Effector memory CD4-positive, alpha-beta T cell (primary cell): ENCODE results near the gene MYADML2.
A peak's percentile ranks its signal among the peaks of the same experiment; 100 is the strongest.

ENCODE experiments used
- DNase-seq, 3 donors: peaks; one replicate each; pipeline ENCODE4 v3.0.0-alpha.2; 2020
- H3K27ac ChIP-seq: 2 replicates; pipeline ENCODE4 v1.7.0; 2013; ENCODE audit warnings: mild to moderate bottlenecking, low read length, moderate library complexity; ENCODE audit not compliant: insufficient read depth, poor library complexity, severe bottlenecking
- H3K27me3 ChIP-seq: replicated peaks from 2 replicates; pipeline ENCODE4 v1.7.0; 2013; ENCODE audit warnings: mild to moderate bottlenecking, low read length; ENCODE audit not compliant: insufficient read depth, control insufficient read depth, poor library complexity, severe bottlenecking
- H3K36me3 ChIP-seq: 2 replicates; pipeline ENCODE4 v1.7.0; 2013; ENCODE audit warnings: mild to moderate bottlenecking, low read length, moderate library complexity; ENCODE audit not compliant: control insufficient read depth, insufficient read depth
- H3K4me1 ChIP-seq: 2 replicates; pipeline ENCODE4 v1.7.0; 2013; ENCODE audit warnings: low read length, mild to moderate bottlenecking; ENCODE audit not compliant: control insufficient read depth, insufficient read depth, poor library complexity, severe bottlenecking
- H3K4me3 ChIP-seq: 2 replicates; pipeline ENCODE4 v1.7.0; 2013; ENCODE audit warnings: low read length, low read depth, mild to moderate bottlenecking; ENCODE audit not compliant: insufficient read depth, poor library complexity, severe bottlenecking
- H3K9me3 ChIP-seq: 2 replicates; pipeline ENCODE4 v1.7.0; 2013; ENCODE audit warnings: mild to moderate bottlenecking, low read length, moderate library complexity; ENCODE audit not compliant: control insufficient read depth

The MYADML2 gene

DNA sequence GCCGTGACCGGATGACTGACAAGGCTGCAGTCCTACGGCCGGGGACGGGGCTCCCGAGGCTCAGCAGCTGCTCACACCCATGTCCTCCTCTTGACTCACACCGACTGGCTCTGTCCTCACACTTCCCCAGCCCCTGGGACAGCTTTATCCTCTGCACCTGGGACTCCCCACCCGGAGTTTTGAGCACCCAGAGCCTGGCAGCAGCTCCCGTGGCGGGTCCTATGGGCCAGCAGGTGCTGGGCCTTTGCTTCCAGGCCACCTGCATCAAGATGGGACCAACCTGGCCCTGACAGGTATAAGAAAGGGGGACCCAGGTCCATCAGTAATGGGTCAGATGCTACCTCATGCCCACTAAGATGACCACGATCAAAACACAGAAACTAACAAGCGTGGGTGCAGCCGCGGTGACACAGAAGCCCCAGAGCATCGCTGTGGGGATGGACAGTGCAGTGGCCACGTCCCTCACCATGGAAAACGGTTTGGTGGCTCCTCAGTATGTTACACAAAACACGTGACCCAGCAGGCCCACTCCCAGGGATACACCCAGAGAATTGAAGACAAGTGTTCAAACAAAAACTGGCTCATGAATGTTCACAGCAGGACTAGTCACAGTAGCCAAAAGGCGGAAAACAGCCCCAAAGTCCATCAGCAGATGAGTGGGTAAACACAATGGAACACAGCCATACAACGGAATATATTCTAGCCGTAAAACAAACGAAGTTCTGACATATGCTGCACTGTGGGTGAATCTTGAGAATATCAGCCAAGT lies 17.2 kb upstream of the MYADML2 start:
- peaks cover 29% of the 10 kb centered on the region for H3K4me1 ChIP-seq

DNA sequence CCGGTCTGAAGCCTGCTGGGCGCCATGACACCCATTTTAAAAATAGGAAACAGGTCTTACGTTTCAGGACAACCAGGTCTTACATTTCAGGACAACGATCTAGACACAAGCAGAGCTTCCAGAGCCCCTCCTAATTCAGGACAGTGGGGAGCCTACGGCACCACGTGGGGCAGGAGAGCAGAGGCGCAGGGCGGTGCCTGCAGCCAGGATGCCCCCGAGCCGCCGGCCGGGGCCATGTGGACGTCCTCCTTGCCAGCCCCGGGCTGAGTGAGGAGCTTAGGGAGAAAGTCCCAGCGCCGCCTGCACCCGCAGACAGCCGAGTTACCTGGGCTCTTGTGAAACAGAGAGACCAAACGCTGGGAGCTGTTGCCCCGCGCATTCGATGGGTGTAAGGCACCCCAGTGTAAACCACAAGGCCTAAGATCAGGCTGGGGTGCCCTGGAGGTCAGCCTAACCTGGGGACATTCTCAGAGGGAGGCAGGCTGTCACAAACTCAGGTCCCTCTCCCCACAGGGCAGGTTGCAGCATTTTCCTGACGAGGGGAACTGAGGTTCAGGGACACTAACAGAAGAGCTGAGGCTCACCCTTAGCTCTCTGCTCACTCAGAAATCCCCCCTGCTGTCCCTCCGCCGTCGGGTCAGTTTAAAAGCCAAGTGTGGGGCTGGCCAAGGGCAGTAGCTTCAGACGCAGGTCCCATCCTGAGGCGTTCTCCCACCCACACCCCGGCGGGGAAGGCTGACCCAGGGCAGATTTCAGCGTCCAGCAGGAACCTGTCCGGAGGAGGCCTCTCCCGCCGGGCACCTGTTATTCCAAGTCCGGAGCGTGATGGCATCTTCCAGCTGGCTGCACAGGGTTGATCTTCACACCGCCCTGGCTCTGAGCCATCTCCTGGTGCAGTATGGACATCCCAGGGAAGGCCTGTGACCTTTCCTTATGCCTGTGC lies 15.7 kb upstream of the MYADML2 start:
- DNase-seq: no peak
- Histone ChIP-seq H3K36me3 (no peaks in the 10 kb centered on the region), H3K9me3 (no peaks in the 10 kb centered on the region), H3K4me1 (peaks cover 26% of the 10 kb centered on the region), H3K4me3 (no peak overlapping the region), H3K27me3 (peaks cover 32% of the 10 kb centered on the region), H3K27ac (no peak overlapping the region)

More for the DNA sequence above, 17.2 kb upstream of the MYADML2 start:
- H3K27ac ChIP-seq: no peak overlapping the region
- no peaks in the 10 kb centered on the region for H3K9me3 ChIP-seq
- H3K4me3 ChIP-seq: no peak overlapping the region
- H3K27me3 ChIP-seq: peaks cover 25% of the 10 kb centered on the region
- DNase-seq: no peak
- no peaks in the 10 kb centered on the region for H3K36me3 ChIP-seq

DNA sequence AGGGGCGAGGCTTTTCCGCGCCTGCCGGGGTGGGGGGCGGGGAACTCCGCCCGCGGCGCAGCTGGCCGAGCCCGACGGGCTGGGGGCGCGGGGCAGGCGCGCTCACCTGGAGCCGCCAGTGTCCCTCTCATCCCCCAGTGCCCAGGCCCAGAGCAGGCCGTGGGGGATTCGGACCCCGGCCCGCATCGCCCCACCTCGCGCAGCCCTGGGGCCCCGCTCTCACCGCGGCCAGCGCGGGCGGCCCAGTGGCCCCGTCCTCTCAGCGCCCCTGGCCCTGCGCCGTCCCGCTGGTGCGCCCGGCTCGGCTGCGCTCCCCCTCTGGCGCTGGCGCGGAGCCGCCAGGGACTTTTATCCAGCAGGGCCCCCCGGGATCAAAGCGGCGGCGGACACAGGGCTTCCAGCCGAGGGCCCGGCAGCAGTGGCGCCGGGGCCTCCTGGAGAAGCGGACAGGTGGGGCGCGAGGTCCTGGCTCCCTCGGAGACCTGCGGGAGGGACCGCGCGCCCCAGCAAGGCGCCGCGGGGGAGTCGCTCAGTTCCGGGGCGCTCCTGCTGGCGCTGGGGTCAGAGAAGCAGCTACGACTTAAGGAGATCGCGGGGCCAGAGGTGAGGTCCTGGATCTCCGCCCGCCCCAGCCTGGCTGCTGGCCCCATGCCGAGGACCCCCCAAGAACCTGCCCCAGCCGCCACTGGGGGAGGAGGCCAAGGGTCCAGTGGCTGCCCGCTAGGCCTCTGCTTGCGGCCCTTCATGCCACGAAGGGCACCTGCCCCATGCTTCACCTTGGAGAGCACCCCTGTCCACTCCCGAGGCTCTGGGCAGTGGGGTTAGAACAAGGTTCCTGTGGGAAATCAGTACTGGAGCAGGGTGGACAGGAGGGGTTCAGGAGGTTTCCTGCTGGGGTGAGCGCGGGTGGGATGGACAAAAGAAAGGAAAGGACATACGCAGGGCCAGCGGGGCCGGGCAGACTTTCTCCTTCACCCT lies 14.8 kb upstream of the MYADML2 start:
- no peak for DNase-seq
- Histone ChIP-seq H3K4me3 (no peak overlapping the region), H3K36me3 (no peaks in the 10 kb centered on the region), H3K27ac (no peak overlapping the region), H3K4me1 (peaks cover 17% of the 10 kb centered on the region), H3K9me3 (no peaks in the 10 kb centered on the region), H3K27me3 (peaks cover 35% of the 10 kb centered on the region)

DNA sequence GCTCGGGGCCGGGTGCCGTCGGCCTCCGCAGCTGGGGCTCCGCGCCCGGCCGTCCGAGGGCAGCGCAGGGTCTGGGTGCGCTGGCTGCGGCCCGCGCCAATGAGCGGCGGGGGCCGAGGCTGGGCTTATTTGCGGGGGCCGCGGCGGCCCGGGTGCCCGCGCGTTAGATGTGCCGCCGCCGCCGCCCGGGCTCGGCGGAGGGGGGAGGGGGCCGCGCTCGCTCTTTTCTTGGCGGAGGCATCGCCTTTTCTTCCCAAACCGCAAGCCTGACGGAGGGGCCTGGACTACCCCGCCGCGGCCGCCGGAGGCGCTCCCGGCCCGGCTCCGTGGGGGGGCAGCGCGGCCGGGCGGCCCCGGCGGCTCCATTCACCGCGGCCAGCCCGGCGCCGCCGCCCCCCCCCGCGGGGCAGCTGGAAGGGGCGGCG lies 14.1 kb upstream of the MYADML2 start, which contains the start of gene NOTUM:
Gene NOTUM, minus strand, starts transcription at position 101 of the 425 bp plus-strand sequence. CDS start 278 bp downstream, outside the sequence.
- Histone ChIP-seq H3K9me3 (no peaks in the 10 kb centered on the region), H3K4me3 (peak within 1 kb of the TSS; percentile 45), H3K36me3 (no peaks in the 10 kb centered on the region), H3K4me1 (peaks cover 17% of the 10 kb centered on the region), H3K27ac (no peak within 1 kb of the TSS), H3K27me3 (peaks cover 35% of the 10 kb centered on the region)
- no peak for DNase-seq

DNA sequence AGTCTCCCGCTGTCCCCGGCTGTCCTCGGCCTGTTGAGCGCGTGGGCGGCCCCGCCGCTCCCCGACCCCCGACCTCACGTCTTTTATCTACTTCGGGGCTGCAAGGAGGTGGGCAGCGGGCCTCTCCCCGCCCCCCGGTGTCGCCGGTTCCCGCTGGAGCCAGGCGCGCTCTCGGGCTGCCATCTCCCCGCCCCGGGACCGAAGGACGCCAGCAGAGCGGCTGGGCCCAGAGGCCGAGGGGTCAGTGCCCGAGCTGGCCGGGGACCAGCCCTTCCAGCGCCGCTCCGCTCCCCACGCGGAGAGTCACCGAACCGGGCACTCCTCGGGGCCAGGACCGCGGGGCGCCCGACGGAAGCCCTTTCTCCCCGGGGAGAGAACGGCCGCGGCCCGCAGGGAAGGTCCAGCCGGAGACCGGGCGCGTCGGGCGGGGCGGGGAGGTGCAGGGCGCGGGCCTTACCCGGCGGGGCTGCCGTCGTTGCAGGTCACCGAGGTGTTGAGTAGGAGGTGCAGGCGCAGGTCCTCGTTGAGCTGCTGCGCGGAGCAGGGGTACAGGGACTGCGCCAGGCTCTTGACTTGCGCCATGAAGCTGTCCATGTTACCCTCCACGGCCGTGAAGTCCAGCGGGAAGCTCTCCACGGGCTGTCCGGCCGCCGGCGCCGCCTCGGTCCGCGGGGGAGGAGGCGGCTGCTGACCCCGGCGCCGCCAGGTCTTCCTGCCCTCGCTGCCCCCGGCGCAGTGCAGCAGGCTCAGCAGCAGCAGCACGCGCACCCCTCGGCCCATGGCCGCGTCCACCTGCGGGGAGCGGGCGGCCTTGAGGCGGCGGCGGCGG lies 13.3 kb upstream of the MYADML2 start:
- Histone ChIP-seq H3K4me3 (peak overlapping the region; percentile 45), H3K9me3 (no peaks in the 10 kb centered on the region), H3K27me3 (peaks cover 35% of the 10 kb centered on the region), H3K36me3 (no peaks in the 10 kb centered on the region), H3K27ac (no peak overlapping the region), H3K4me1 (peaks cover 17% of the 10 kb centered on the region)
- no peak for DNase-seq

DNA sequence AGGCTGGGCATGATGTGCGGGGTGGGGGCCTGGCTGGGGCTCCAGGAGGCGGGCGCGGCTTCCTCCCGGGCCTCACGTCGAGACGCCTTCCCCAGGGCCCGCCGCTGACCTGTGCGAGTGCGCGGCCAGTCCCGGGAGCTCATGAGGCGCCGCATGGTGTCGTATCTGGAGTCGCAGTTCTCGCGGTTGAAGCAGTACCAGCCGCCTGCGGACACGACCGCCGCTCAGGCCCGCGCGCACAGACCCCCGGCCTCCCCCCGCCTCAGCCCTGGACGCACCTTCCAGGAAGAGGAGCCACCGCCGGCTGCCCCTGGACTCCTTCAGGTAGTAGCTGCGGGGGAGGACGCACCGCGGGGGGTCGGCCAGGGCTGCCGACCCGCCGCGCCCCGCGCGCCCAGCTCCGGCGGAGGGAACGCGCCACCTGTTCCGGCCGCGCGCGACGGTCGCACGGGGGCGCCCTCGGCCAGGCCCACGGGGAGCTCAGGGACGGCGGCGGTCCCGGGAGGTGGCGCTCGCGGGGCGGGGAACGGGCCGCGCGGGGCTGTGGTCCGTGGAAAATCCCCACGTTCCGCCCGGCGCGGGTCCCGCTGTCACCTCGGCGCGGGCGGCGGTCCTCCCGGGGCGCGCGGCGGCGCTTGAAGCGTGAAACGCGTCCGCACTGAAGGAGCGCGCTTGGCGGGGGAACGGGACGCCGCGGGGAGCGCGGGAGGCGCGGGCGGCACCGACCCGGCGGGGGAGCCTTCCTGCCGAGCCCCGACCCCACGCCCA lies 12.5 kb upstream of the MYADML2 start:
- peaks cover 17% of the 10 kb centered on the region for H3K4me1 ChIP-seq
- no peaks in the 10 kb centered on the region for H3K9me3 ChIP-seq
- no peaks in the 10 kb centered on the region for H3K36me3 ChIP-seq
- no peak overlapping the region for H3K27ac ChIP-seq
- peak; percentile 71 to 77 (median 77) for DNase-seq
- H3K4me3 ChIP-seq: peak overlapping the region; percentile 45
- H3K27me3 ChIP-seq: peaks cover 35% of the 10 kb centered on the region

DNA sequence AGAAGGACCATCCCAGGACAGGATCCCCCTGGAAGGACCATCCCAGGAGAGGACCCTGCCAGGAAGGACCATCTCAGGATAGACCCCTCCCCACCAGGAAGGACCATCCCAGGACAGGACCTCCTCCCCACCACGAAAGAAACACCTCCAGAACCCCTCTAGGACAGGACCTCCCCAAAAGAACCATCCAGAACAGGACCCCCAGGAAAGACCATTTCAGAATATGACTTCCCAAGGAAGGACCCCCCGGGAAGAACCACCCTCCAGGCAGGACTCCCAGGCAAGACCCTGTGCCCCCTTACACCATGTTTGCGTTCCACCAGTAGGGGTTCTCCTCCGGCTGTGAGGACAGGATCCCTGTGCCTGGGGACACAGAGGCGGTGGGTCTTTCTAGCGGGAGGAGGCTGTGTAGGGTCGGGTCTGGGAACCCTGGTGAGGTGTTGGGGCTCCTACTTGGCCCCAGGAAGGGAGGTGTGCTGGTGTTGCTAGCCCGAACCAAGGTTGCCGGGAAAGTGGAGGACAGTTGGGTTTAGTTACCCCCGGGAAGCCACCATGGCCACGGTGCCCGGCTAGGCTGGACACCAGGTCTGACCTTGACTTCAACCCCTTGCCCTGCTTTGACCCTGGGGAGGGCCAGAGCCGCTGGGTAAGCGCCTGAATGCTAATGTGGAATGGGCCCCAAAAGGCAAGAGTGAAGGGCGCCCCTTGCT lies 11.8 kb upstream of the MYADML2 start:
- Histone ChIP-seq H3K4me1 (peaks cover 17% of the 10 kb centered on the region), H3K27ac (no peak overlapping the region), H3K4me3 (no peak overlapping the region), H3K27me3 (peaks cover 35% of the 10 kb centered on the region), H3K36me3 (no peaks in the 10 kb centered on the region), H3K9me3 (no peaks in the 10 kb centered on the region)
- no peak for DNase-seq

DNA sequence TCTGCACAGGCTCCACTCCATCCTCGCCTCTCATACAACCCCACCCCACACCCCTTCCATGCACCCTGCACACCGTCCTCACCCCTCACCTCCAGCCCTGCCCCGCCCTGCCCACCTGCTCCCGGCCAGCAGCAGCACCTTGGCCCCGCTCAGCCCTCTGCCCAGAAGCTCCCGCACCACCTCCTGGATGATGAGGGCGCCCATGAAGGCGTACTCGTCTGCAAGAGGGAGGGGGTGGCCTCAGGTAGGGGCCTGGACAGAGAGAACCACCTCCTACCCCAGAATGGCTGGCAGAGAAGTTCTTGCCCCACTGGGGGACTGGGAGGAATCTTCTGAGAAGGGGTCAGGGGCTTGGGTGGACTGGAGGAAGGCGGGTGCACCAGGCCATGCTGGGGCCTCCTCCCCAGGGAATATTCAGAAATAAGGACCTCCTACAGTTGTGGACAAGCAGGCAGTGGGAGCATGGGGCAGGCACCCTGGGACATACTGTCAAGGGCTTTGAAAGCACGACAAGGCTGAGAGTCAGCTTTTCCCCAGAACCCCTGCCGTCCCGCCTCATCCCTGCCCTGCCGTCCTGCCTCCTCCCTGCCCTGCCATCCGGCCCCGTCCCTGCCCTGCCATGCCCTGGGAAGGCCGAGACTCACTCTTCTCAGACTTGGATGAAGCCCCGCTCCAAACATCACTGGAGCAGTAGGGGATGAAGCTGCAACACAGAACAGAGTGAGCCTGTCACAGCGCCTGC lies 10.8 kb upstream of the MYADML2 start:
- H3K4me1 ChIP-seq: peaks cover 17% of the 10 kb centered on the region
- H3K36me3 ChIP-seq: no peaks in the 10 kb centered on the region
- H3K27ac ChIP-seq: no peak overlapping the region
- no peak for DNase-seq
- H3K9me3 ChIP-seq: no peaks in the 10 kb centered on the region
- peaks cover 35% of the 10 kb centered on the region for H3K27me3 ChIP-seq
- H3K4me3 ChIP-seq: no peak overlapping the region
